Ovary (tissue), 3 donors: ENCODE results near the gene CDK7.

Experiments used
- CTCF ChIP-seq, 3 donors: fragments of 450-650 bp in 2 of 3; fragments of 200-600 bp in 1 of 3; IDR thresholded peaks; one replicate each; pipeline versions ENCODE4 v1.5.1 to v1.8.0; 2016 to 2022; ENCODE audit warnings: antibody characterized with exemption in 3 of 3, mild to moderate bottlenecking in 1 of 3
- POLR2A ChIP-seq: fragments of 450-650 bp; IDR thresholded peaks from one replicate; pipeline ENCODE4 v1.6.1; 2017; ENCODE audit warnings: antibody characterized with exemption, mild to moderate bottlenecking, moderate library complexity
- donor health status: DM: no; HTN: no; CAD: no.

- TF ChIP-seq POLR2A (no peak), CTCF (IDR thresholded peaks at IDR 0.05) (no peak)
These were observed 4.5 kb upstream of the CDK7 start for GRCh38 chr5:69230181-69230580.
